GM12874 (cell line): ENCODE measurements around the gene CKS2.

Experiments
- CTCF ChIP-seq: IDR thresholded peaks from 2 replicates; pipeline ENCODE4 v1.5.1; 2011; ENCODE audit warnings: low read depth, mild to moderate bottlenecking, control low read depth, low read length, moderate library complexity; ENCODE audit not compliant: insufficient read depth

CKS2 gene

GRCh38 chr9:89281106-89281505, 29.9 kb upstream of the CKS2 start:
- TF ChIP-seq CTCF, result no peak

- no peak for TF ChIP-seq CTCF
Observed at GRCh38 chr9:89284076-89284475, 26.9 kb upstream of the CKS2 start.

GRCh38 chr9:89291741-89292140, 19.3 kb upstream of the CKS2 start:
- no peak for TF ChIP-seq CTCF

- TF ChIP-seq CTCF, result no peak
Observed at GRCh38 chr9:89293014-89293413, 18.0 kb upstream of the CKS2 start.

- TF ChIP-seq CTCF, result no peak
Observed at GRCh38 chr9:89295400-89295799, 15.6 kb upstream of the CKS2 start.

- no peak for TF ChIP-seq CTCF
Observed at GRCh38 chr9:89304020-89304833, 6.8 kb upstream of the CKS2 start.

- no peak for TF ChIP-seq CTCF
Observed at GRCh38 chr9:89304834-89305188, 6.2 kb upstream of the CKS2 start.
